HG03097 (cell line): ENCODE results near the gene TRIM16.
"Not testable (repeated sequence)": the region's sequence is repeated elsewhere in the genome, so short reads cannot be mapped to it uniquely, and the experiment has no call there.

ENCODE experiments used
- ATAC-seq: cut with Tn5 transposase; IDR thresholded peaks from one replicate; pipeline ENCODE4 v1.9.1; 2021; ENCODE audit not compliant: unreplicated experiment, low FRiP score

TRIM16 gene

GRCh38 chr17:15683824-15684478 lies at the start of gene TRIM16:
TSS of gene TRIM16 (minus strand) at chr17:15684311. CDS start at chr17:15651609, 32,702 bp downstream.
- peak; percentile 88 for ATAC-seq

GRCh38 chr17:15733174-15733789 lies 49.2 kb upstream of the TRIM16 start:
- ATAC-seq: not testable (repeated sequence)

- ATAC-seq: not testable (repeated sequence)
These were observed 47.8 kb upstream of the TRIM16 start, which contains the start of gene TBC1D26 for GRCh38 chr17:15731900-15732299. TSS of gene TBC1D26 (plus strand) at chr17:15732283. CDS start at chr17:15735349, 3,066 bp downstream.

GRCh38 chr17:15730535-15730934 lies 46.4 kb upstream of the TRIM16 start:
- not testable (repeated sequence) for ATAC-seq

- ATAC-seq: not testable (repeated sequence)
These were observed 32.8 kb upstream of the TRIM16 start for GRCh38 chr17:15716601-15717563.

GRCh38 chr17:15708879-15709278 lies 24.8 kb upstream of the TRIM16 start:
- not testable (repeated sequence) for ATAC-seq

GRCh38 chr17:15704813-15705212 lies 20.7 kb upstream of the TRIM16 start:
- ATAC-seq: not testable (repeated sequence)

GRCh38 chr17:15704239-15704638 lies 20.1 kb upstream of the TRIM16 start:
- ATAC-seq: not testable (repeated sequence)

- peak; percentile 3 for ATAC-seq
These were observed 15.8 kb upstream of the TRIM16 start for GRCh38 chr17:15699937-15700336.

GRCh38 chr17:15699413-15699924 lies 15.4 kb upstream of the TRIM16 start, which contains the start of gene ZNF286A:
TSS of gene ZNF286A (plus strand) at chr17:15699752. CDS start at chr17:15700330, 578 bp downstream.
- ATAC-seq: peak; percentile 98

- not testable (repeated sequence) for ATAC-seq
These were observed 14.9 kb upstream of the TRIM16 start for GRCh38 chr17:15698967-15699366.

GRCh38 chr17:15687494-15687893 lies 3.4 kb upstream of the TRIM16 start:
- ATAC-seq: not testable (repeated sequence)

GRCh38 chr17:15683135-15683534 lies 976 bp downstream of the TRIM16 start:
- ATAC-seq: not testable (repeated sequence)

- ATAC-seq: not testable (repeated sequence)
These were observed 8.1 kb downstream of the TRIM16 start for GRCh38 chr17:15675991-15676390.

GRCh38 chr17:15674640-15675039 lies 9.5 kb downstream of the TRIM16 start:
- ATAC-seq: not testable (repeated sequence)

GRCh38 chr17:15669526-15669925 lies 14.6 kb downstream of the TRIM16 start:
- not testable (repeated sequence) for ATAC-seq

GRCh38 chr17:15663691-15664090 lies 20.4 kb downstream of the TRIM16 start:
- ATAC-seq: no peak

GRCh38 chr17:15663176-15663575 lies 20.9 kb downstream of the TRIM16 start:
- no peak for ATAC-seq

GRCh38 chr17:15662681-15663080 lies 21.4 kb downstream of the TRIM16 start:
- ATAC-seq: no peak

- ATAC-seq: no peak
These were observed 24.0 kb downstream of the TRIM16 start for GRCh38 chr17:15660077-15660476.
